Cortex of kidney (tissue), 1 donor: ENCODE results near the gene BRME1.
"Not testable (repeated sequence)": the region's sequence is repeated elsewhere in the genome, so short reads cannot be mapped to it uniquely, and the experiment has no call there.

Source experiments
- DNase-seq: peaks from one replicate; lab custom pipeline; 2025; lab: John Stamatoyannopoulos, UW

BRME1 gene

GRCh38 chr19:13926715-13927114 is 20.8 kb upstream of the BRME1 start:
- DNase-seq = no peak

- no peak for DNase-seq
Measured at GRCh38 chr19:13926010-13926409, 20.1 kb upstream of the BRME1 start.

- no peak for DNase-seq
Measured at GRCh38 chr19:13923194-13923987, 17.5 kb upstream of the BRME1 start.

GRCh38 chr19:13922118-13922517 is 16.2 kb upstream of the BRME1 start:
- not testable (repeated sequence) for DNase-seq

GRCh38 chr19:13920940-13921747 is 15.2 kb upstream of the BRME1 start:
- DNase-seq = no peak

- DNase-seq = no peak
Measured at GRCh38 chr19:13920524-13920923, 14.6 kb upstream of the BRME1 start.

- DNase-seq = no peak
Measured at GRCh38 chr19:13918726-13919411, 13.0 kb upstream of the BRME1 start.

- DNase-seq = no peak
Measured at GRCh38 chr19:13917888-13918406, 12.0 kb upstream of the BRME1 start.

GRCh38 chr19:13914777-13915176 is 8.9 kb upstream of the BRME1 start:
- DNase-seq = no peak

GRCh38 chr19:13913352-13913751 is 7.4 kb upstream of the BRME1 start:
- DNase-seq = no peak

- DNase-seq = no peak
Measured at GRCh38 chr19:13909430-13909829, 3.5 kb upstream of the BRME1 start.

GRCh38 chr19:13908674-13909073 is 2.8 kb upstream of the BRME1 start:
- no peak for DNase-seq

GRCh38 chr19:13906910-13907309 is 993 bp upstream of the BRME1 start:
- DNase-seq = no peak

GRCh38 chr19:13906521-13906904 is 596 bp upstream of the BRME1 start:
- no peak for DNase-seq

GRCh38 chr19:13902993-13903555 is 2.8 kb downstream of the BRME1 start:
- DNase-seq = no peak

- DNase-seq = no peak
Measured at GRCh38 chr19:13899912-13900584, 5.9 kb downstream of the BRME1 start.

- no peak for DNase-seq
Measured at GRCh38 chr19:13899393-13899792, 6.5 kb downstream of the BRME1 start.

- no peak for DNase-seq
Measured at GRCh38 chr19:13896227-13896626, 9.7 kb downstream of the BRME1 start.

GRCh38 chr19:13894552-13894951 is 11.4 kb downstream of the BRME1 start:
- DNase-seq = no peak

GRCh38 chr19:13892870-13893269 is 13.0 kb downstream of the BRME1 start:
- DNase-seq = no peak

GRCh38 chr19:13890136-13890535 is 15.8 kb downstream of the BRME1 start:
- DNase-seq = no peak

GRCh38 chr19:13888281-13888680 is 17.6 kb downstream of the BRME1 start:
- DNase-seq = no peak
